SH-SY5Y (cell line): ENCODE data around the gene VAMP2.

Experiments used
- GATA2 ChIP-seq: IDR thresholded peaks from 2 replicates; pipeline ENCODE4 v1.6.1; 2011; ENCODE audit warnings: mild to moderate bottlenecking, low read depth, low read length
- GATA3 ChIP-seq: IDR thresholded peaks from 2 replicates; pipeline ENCODE4 v1.6.1; 2011; ENCODE audit warnings: low read depth, mild to moderate bottlenecking, low read length, moderate library complexity

Gene VAMP2

DNA sequence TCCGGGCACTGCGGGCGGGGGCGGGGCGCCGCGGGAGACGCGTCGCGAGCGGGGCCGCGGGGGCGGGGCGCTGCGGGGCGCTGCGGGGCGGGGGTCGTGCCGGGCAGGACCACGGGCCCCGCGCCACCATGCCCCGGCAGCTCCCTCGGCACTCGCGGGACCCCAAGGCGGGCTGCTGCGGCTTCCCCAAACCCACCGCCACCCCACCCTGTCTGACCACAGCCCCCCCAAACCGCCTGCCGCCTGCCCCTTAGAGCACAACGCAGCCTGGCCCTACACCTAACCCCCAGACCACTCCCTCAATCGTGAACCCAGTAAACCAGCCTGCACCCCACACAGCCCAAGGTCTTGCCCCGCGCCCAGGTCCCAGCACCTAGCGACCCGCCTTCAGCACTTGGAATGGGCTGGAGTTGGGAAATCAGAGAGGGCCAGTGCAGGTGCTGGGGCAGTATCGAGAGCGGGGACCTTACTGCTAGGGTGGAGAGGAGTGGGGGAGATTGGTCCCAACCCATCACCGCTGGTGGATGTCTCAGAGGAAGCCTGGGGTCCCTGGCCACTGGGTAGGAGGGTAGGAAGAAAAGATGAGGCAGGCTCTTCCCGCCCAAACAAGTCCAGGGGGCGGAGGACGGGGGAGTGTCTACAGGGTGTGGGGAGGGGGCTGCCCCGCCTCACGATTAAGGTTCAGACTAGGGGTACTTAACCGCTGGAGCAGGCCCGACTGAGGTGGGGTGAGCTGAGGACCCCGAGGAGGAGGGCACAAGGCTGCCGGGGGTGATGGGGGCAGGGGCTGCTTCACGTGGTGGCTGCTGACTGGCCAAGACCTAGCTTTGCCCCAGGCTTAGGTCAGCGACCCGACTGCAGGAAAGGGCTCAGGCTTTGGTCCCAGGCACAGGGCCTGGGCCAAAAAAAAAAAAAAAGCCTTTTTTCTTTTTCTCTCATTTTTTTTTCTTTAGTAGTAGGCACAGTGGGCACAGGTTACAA, 539 bp upstream of the VAMP2 start:
- TF ChIP-seq GATA2 (no peak), GATA3 (no peak)

GRCh38 chr17:8161289-8162232, 1.2 kb downstream of the VAMP2 start:
- TF ChIP-seq GATA2 (no peak), GATA3 (no peak)

DNA sequence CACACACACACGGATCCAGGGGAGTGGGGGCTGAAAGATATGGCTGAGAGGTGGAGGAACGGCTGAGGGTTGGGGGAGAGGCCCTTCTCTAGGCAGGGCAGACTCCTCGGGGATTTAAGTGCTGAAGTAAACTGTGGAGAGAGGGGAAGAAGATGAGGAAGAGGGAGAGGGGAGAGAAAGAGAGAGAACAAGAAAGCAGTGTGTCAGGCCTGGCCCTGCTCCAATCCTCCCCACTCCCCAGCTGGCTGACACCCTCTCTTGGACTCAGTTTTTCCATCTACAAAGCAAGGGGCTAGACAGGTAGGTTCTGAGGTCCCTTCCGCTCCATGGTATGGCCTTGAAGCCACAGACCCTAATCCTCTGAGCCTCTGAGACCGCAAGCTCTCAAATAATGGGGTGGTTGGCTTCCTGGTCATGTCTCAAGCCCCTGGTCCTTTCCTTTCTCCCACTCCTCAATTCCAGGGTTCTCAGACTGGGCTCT, 2.0 kb downstream of the VAMP2 start:
- TF ChIP-seq GATA3 (no peak), GATA2 (no peak)

DNA sequence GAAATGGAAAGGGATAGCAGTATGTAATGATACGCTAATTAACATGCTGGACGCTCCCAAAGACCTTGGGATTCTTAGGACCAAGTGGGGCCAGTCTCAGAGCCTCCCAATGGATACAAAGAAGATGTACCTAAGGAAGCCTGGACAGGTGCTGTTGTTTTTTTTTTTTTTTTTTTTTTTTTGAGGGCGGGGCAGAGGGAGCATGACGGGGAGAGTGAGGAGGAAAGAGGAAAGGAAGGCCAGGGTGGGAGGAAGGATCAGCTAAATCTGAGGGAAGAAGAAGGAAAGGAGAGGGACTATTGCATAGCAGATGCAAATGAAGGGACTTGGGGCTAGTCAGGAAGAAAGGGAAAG, 2.5 kb downstream of the VAMP2 start:
- TF ChIP-seq GATA3 (no peak), GATA2 (no peak)

GRCh38 chr17:8159459-8160223, 3.1 kb downstream of the VAMP2 start:
- TF ChIP-seq GATA2 = no peak
- TF ChIP-seq GATA3 = no peak

DNA sequence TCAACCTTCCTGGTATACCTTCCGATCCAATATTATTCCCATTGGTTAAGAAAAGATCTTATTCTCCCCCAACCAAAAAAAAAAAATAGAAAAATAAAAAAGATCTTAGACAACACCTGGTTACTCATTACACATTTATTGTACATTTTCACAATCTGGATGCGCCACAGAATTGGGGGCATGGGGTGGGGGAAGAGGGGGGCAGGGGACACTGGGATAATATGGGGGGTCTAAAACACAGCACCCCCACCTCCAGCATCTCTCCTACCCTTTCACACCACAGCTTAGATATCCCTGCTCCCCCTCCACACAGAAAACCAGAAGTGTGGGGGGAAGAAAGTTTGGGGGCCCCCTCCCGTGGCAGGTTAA, 3.7 kb downstream of the VAMP2 start:
- TF ChIP-seq GATA3 = no peak
- TF ChIP-seq GATA2 = no peak

DNA sequence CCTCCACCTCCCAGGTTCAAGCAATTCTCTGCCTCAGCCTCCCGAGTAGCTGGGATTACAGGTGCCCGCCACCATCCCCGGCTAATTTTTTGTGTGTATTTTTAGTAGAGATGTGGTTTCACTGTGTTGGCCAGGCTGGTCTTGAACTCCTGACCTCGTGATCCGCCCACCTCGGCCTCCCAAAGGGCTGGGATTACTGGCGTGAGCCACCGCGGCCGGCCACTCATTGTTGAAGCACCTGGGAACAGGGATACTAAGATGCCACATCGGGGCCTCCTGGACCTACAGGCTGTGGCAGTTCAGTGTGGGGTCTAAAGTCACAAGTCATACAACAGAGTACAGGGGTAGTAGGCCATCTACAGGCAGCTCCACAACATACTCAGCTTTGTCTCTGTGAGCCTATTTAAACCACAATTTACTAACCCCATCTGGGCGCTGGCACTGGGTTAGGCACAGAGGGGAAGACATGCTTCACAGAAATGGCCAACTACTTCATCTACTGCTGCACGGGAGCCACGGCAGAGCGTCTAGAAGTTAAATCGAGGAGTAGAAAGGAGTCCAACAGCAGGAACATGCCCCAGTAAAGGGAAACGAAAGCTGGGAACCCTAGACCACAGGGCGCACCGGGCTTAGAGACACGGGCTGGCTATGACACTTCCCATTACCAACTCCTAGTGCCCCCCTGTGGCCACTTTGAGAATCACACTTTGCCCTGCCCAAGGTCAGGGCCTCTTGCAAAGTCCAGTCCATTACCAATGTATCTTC, 4.3 kb downstream of the VAMP2 start:
- TF ChIP-seq GATA2 (no peak), GATA3 (no peak)

DNA sequence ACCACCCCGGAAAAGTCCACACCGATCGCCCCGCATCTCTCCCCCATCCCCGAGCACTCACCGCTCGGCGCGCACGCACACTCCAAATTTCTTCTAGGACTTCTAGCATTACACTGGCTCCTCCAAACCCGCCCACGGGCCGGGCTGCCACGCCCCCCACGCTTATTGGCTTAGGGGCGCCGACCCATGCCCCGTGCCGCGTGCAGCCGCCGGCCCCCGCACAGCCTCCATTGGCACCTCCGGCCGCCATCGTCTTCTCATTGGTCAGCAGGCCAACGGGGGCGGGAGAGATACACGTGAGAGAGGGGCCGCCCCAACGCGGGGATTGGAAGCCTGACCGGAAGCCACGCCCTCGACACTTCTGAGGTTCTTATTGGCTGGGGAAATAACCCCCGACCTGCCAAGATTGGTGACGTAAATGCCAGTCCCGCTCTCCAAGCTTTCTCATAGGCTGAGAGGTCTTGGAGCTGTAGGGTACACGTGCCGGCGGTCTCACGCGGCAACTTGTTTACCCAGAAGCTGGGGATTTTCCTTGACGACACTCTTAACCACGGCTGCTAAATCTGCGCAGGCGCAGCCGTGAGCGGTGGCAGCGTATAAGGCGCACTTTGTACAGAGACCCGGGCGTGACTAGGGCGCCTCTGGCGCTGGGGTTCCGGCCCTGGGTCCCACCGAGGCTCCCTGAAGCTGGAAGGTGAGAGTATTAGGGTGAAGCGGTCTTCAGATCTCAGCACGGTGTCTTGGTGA, 6.3 kb downstream of the VAMP2 start:
- no peak for TF ChIP-seq GATA2
- TF ChIP-seq GATA3 = no peak

DNA sequence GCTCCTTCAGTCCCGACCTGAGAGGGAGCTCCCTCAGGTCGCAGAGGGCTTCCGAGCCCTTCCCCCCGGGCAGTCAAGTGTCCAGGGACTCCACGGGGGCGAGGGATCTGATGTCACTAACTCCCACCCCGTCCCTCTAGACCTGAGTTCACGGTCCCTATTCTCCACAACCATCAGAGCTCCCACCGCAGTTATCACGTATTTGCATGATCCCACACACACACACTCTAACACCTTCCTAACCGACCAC, 6.8 kb downstream of the VAMP2 start:
- TF ChIP-seq GATA3 (no peak), GATA2 (no peak)

DNA sequence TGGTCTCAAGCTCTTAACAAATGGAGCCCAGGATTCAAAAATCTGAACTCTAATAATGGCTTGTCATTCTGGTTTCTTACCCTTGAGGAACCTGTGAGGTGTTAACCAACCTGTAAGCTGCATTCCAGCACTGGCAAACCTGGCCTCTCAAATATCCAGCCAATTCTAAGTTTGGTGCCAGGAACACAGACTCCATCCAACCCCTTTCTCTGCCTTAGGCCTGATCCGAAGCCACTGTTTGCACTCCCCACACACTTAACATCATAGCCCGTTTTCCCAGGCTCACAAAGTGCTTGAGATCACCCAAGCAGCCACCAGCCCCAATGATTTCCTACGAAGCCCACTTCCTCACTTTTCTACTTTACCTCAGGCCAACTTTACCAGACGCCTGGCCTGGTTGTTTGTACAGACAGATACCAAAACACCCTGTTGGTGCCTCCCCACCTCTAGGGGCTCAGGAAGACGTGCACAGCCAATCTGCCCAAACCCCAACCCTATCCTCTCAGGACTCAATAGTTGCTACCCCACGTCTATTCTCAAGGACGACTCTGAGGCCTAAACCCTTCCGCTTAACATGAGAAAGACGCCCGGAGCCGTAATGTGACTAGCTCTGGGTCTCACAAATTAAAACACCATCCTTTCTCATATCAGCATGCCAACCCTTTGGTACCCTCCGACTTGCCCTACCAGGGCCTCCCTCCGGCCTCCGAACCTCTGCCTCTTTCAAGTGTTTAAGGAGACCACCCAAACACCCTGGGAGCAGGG, 7.3 kb downstream of the VAMP2 start:
- no peak for TF ChIP-seq GATA2
- TF ChIP-seq GATA3 = no peak

DNA sequence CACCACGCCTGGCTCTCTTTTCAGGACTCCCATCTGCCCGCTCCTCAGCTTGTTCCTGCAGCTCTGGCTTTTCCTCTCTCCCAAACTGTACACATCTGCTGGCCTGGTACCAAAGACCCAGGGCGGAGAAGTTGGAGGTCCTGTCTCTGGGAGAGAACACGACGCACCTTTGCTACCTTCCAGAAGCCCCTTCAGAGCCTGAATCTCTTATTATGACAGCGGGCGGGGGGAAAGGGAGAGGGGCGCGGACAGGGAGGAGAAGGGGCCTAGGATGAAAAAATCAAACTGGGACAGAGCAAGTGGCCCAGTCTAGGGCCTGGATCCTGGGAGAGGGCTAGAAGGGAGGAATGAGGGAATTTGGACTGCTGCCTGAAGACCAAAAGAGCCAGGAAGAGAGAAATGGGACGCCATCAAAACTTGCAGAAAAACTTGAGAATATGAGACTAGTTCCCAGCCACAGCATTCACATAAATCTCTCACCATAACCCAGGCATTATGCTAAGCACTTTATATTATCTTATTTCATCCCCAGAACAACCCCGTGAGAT, 8.1 kb downstream of the VAMP2 start:
- TF ChIP-seq GATA3 = no peak
- TF ChIP-seq GATA2 = no peak
